Body of pancreas (tissue), 4 donors: ENCODE measurements around the gene KLHDC10. TPM values are rescaled to one million over a fixed set of nuclear protein-coding genes. Genes with fewer than 3 reads are reported as not detected.

Experiments
- ATAC-seq: fragments of 150-250 bp; one replicate; pipeline ENCODE4 v1.9.1; 2016
- DNase-seq, 4 donors: peaks; one replicate each; pipeline ENCODE4 v3.0.0-alpha.2; 2019
- H3K27ac ChIP-seq, 4 donors: fragments of 200-600 bp; sonication (generic); 1 replicate in 3 of 4; 2 replicates in 1 of 4; pipeline versions ENCODE4 v1.5.1 to v1.6.1; 2016 to 2019; ENCODE audit warnings: mild to moderate bottlenecking in 1 of 4, mixed read lengths in 1 of 4, moderate library complexity in 1 of 4
- H3K27me3 ChIP-seq, 2 donors: fragments of 200-600 bp; sonication (generic); one replicate each; pipeline ENCODE4 v1.6.0; 2016; ENCODE audit warnings: mild to moderate bottlenecking in 1 of 2
- H3K36me3 ChIP-seq, 2 donors: fragments of 200-600 bp; sonication (generic); replicated peaks in 1 of 2; 2 replicates each; pipeline ENCODE4 v1.5.1; 2016; ENCODE audit warnings: low read depth in 2 of 2; ENCODE audit not compliant: insufficient read depth in 1 of 2
- H3K4me1 ChIP-seq: fragments of 200-600 bp; sonication (generic); one replicate; pipeline ENCODE4 v1.6.0; 2016
- H3K4me3 ChIP-seq, 2 donors: fragments of 200-600 bp; sonication (generic); 1 replicate in 1 of 2; 2 replicates in 1 of 2; pipeline ENCODE4 v1.5.1; 2016 to 2019
- H3K9me3 ChIP-seq, 3 donors: fragments of 200-600 bp; sonication (generic); 1 replicate in 2 of 3; 2 replicates in 1 of 3; pipeline ENCODE4 v1.5.1; 2016
- CTCF ChIP-seq, 7 experiments: fragments of 450-650 bp in 4 of 7; fragments of 200-600 bp in 3 of 7; sonication (generic) in 3 of 7; IDR thresholded peaks; one replicate each; pipeline ENCODE4 v1.5.1; 2016 to 2019; ENCODE audit warnings: antibody characterized with exemption in 7 of 7
- POLR2A ChIP-seq, 3 donors: fragments of 450-650 bp; IDR thresholded peaks; one replicate each; pipeline ENCODE4 v1.6.1; 2016; ENCODE audit warnings: antibody characterized with exemption in 3 of 3, mild to moderate bottlenecking in 2 of 3
- WGBS, 2 donors: methylation state at CpG; one replicate each; pipeline ENCODE4 v1.1.5; 2017; 5-methylcytosine and 5-hydroxymethylcytosine counted together
- intact Hi-C: fragments of 100-400 bp; cut with DNase I; formaldehyde crosslinking; loops from one replicate; pipeline ENCODE4 v1.15.1; 2023
- total RNA-seq, 2 donors: library from RNA; depleted of rRNA; stranded (reverse); fragments of >200 nt; gene quantifications; one replicate each; pipeline ENCODE4 v1.1.0, GENCODE V29; 2016

The KLHDC10 gene
- total RNA-seq, 2 donors from 2014 or later, result 10.5 to 15.6 TPM

GRCh38 chr7:130140551-130141160, 70.3 kb downstream of the KLHDC10 start:
- Histone ChIP-seq H3K27ac (peak overlapping the region; percentile 62 to 86 (median 84)), H3K27me3 (no peaks in the 10 kb centered on the region), H3K36me3 (no peaks in the 10 kb centered on the region), H3K4me3 (peak overlapping the region in 1 of 2 donors; percentile 19), H3K4me1 (peaks cover 47% of the 10 kb centered on the region), H3K9me3 (no peaks in the 10 kb centered on the region)
- WGBS, 2 donors, result 79 to 94% methylated on average over 6 to 42 of the region's 47 CpGs
- ATAC-seq (no peak), DNase-seq (no peak)
- intact Hi-C loops, result no loop called here
- TF ChIP-seq POLR2A (IDR thresholded peaks at IDR 0.05) (no peak), CTCF (IDR thresholded peaks at IDR 0.05) (no peak)

- ATAC-seq, result peak; percentile 81
- peak overlapping the region; percentile 19 to 20 for H3K4me3 ChIP-seq
- DNase-seq, result peak; percentile 66 to 85 (median 81)
- H3K27ac ChIP-seq, result peak overlapping the region; percentile 62 to 86 (median 84)
- H3K27me3 ChIP-seq, result no peaks in the 10 kb centered on the region
- 6 to 31% methylated on average over 25 to 39 of the region's 39 CpGs for WGBS, 2 donors
- H3K36me3 ChIP-seq, result no peaks in the 10 kb centered on the region
- H3K9me3 ChIP-seq, result no peaks in the 10 kb centered on the region
- peaks cover 47% of the 10 kb centered on the region for H3K4me1 ChIP-seq
- TF ChIP-seq CTCF (IDR thresholded peaks at IDR 0.05), result peak in 1 of 7 experiments; percentile 7
- peak in 2 of 3 donors; percentile 71 to 74 for TF ChIP-seq POLR2A (IDR thresholded peaks at IDR 0.05)
- intact Hi-C loops, result no loop called here
Measured at GRCh38 chr7:130141161-130141883, 71.0 kb downstream of the KLHDC10 start.

DNA sequence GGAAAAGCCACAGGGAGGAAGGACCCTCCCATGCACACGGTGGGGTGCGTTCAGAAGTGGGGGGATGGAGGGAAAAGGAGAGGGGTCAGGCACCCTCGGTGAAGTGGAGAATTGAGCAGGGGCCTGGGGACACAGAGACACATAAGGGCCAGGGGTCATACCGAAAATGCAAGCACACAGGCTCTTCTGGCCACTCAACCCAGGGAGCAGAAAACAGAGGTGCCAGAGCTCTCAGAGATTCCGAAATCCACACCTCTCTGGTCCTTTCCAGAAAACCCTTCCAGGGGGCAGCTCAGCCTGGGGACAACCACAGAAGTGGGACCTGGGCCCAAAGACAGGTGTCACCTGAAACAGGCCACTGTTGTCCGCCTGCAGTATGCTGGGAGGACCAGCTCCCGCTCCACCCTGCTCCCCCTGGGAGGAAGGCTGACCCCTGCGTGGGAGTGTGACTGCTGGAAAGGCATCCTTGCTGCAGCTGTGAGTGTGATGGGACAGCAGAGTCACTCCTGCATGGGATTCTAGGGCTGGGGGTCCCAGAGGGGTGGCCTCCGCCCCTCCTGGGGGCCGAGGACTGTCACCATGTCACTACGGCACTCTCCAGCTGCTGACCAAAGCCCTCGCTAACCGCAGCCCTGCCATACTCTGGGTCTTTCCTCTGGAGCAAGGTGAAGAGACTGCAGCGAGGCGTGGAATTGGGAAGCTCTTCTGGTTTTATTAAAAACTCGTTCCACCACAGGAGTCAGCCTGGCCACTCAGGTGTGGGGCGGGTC, 71.7 kb downstream of the KLHDC10 start:
- DNase-seq, result no peak
- ATAC-seq, result no peak
- Histone ChIP-seq H3K36me3 (no peaks in the 10 kb centered on the region), H3K9me3 (no peaks in the 10 kb centered on the region), H3K4me1 (peaks cover 47% of the 10 kb centered on the region), H3K27ac (peak overlapping the region in 3 of 4 donors; percentile 83 to 86 (median 84)), H3K27me3 (no peaks in the 10 kb centered on the region), H3K4me3 (peak overlapping the region in 1 of 2 donors; percentile 20)
- TF ChIP-seq CTCF (IDR thresholded peaks at IDR 0.05) (no peak), POLR2A (IDR thresholded peaks at IDR 0.05) (no peak)
- intact Hi-C loops, result no loop called here
- WGBS, 2 donors, result 59 to 67% methylated on average over 11 to 17 of the region's 17 CpGs

GRCh38 chr7:130142654-130143333, 72.5 kb downstream of the KLHDC10 start:
- H3K4me1 ChIP-seq, result peaks cover 47% of the 10 kb centered on the region
- H3K27me3 ChIP-seq, result no peaks in the 10 kb centered on the region
- peak overlapping the region in 3 of 4 donors; percentile 83 to 86 (median 84) for H3K27ac ChIP-seq
- WGBS, 2 donors, result 79 to 85% methylated on average over 14 of the region's 14 CpGs
- ATAC-seq (no peak), DNase-seq (no peak)
- no peaks in the 10 kb centered on the region for H3K9me3 ChIP-seq
- intact Hi-C loops, result no loop called here
- no peak overlapping the region for H3K4me3 ChIP-seq
- TF ChIP-seq POLR2A (IDR thresholded peaks at IDR 0.05), result no peak
- no peak for TF ChIP-seq CTCF (IDR thresholded peaks at IDR 0.05)
- no peaks in the 10 kb centered on the region for H3K36me3 ChIP-seq
